Caco-2 (cell line): ENCODE results near the gene ATE1. TPM values are rescaled to one million over a fixed set of nuclear protein-coding genes. Genes with fewer than 3 reads are reported as not detected.
A peak's percentile ranks its signal among the peaks of the same experiment; 100 is the strongest.

Experiments used
- BruUV-seq: library from RNA; stranded (reverse); fragments of 400-500 nt; replicated peaks from 2 replicates; lab custom pipeline; 2021; lab: Mats Ljungman, UMichigan
- CTCF ChIA-PET: fragments of 300-600 bp; sonication (Branson Sonifier 250); formaldehyde crosslinking; loops from one replicate; lab custom pipeline; 2022; ENCODE audit warnings: antibody characterized with exemption; lab: Charles Lee
- POLR2A ChIA-PET: fragments of 300-600 bp; sonication (Branson Sonifier 250); formaldehyde crosslinking; loops from one replicate; lab custom pipeline; 2022; ENCODE audit warnings: antibody characterized with exemption; lab: Charles Lee
- DNase-seq, 2 experiments: peaks; one replicate each; pipeline versions ENCODE4 v3.0.0 to v3.0.0-alpha.2; 2020 to 2022
- H3K27me3 ChIP-seq: replicated peaks from 2 replicates; pipeline ENCODE4 v1.6.0; 2011; ENCODE audit warnings: low read length; ENCODE audit not compliant: control insufficient read depth, insufficient read depth
- H3K36me3 ChIP-seq: 2 replicates; pipeline ENCODE4 v1.5.1; 2011; ENCODE audit warnings: low read length; ENCODE audit not compliant: control insufficient read depth, insufficient read depth
- H3K4me1 ChIP-seq: fragments of 250-450 bp; sonication (Bioruptor Pico); 2 replicates; pipeline ENCODE4 v1.5.1; 2020; ENCODE audit warnings: mild to moderate bottlenecking
- H3K4me3 ChIP-seq: 2 replicates; pipeline ENCODE4 v1.5.1; 2011; ENCODE audit warnings: low read depth, mild to moderate bottlenecking, control low read depth, low read length
- H3K9me3 ChIP-seq: fragments of 250-450 bp; sonication (Bioruptor Pico); 2 replicates; pipeline ENCODE4 v1.5.1; 2020; ENCODE audit warnings: mild to moderate bottlenecking, moderate library complexity
- H3K27ac Mint-ChIP-seq: one replicate; pipeline ENCODE4 v1.8.0; 2022; ENCODE audit warnings: mixed read lengths; ENCODE audit not compliant: unreplicated experiment
- H3K27me3 Mint-ChIP-seq: one replicate; pipeline ENCODE4 v1.8.0; 2022; ENCODE audit warnings: mixed read lengths; ENCODE audit not compliant: insufficient read depth, unreplicated experiment
- H3K36me3 Mint-ChIP-seq: one replicate; pipeline ENCODE4 v1.8.0; 2022; ENCODE audit warnings: mild to moderate bottlenecking, mixed read lengths; ENCODE audit not compliant: insufficient read depth, unreplicated experiment
- H3K4me1 Mint-ChIP-seq: one replicate; pipeline ENCODE4 v1.8.0; 2022; ENCODE audit warnings: low read depth, mixed read lengths; ENCODE audit not compliant: unreplicated experiment
- H3K4me3 Mint-ChIP-seq: one replicate; pipeline ENCODE4 v1.8.0; 2022; ENCODE audit warnings: mild to moderate bottlenecking, moderate library complexity, mixed read lengths; ENCODE audit not compliant: unreplicated experiment
- H3K9me3 Mint-ChIP-seq: one replicate; pipeline ENCODE4 v1.8.0; 2022; ENCODE audit warnings: mixed read lengths; ENCODE audit not compliant: unreplicated experiment
- CTCF ChIP-seq, 2 experiments: fragments of 200-600 bp in 1 of 2; IDR thresholded peaks; 1 replicate in 1 of 2; 2 replicates in 1 of 2; pipeline versions ENCODE4 v1.5.1 to v1.8.0; 2011 to 2022; ENCODE audit warnings: antibody characterized with exemption in 1 of 2, control low read depth in 1 of 2, inconsistent platforms in 1 of 2, low read depth in 1 of 2, low read length in 1 of 2, mild to moderate bottlenecking in 1 of 2, moderate library complexity in 1 of 2; ENCODE audit not compliant: insufficient read depth in 1 of 2, severe bottlenecking in 1 of 2, unreplicated experiment in 1 of 2
- intact Hi-C: fragments of 100-400 bp; cut with micrococcal nuclease; formaldehyde crosslinking; loops from one replicate; pipeline ENCODE4 v1.10.0; 2022; ENCODE audit not compliant: unreplicated experiment
- total RNA-seq: library from RNA; stranded (reverse); gene quantifications from 2 replicates; pipeline ENCODE4 v1.2.3, GENCODE V29; 2022

Gene ATE1
- total RNA-seq, 1 experiment from 2014 or later = 75.2 TPM

GRCh38 chr10:121734589-121735045 is 193.2 kb downstream of the ATE1 start:
- Histone ChIP-seq H3K36me3 (no peaks in the 10 kb centered on the region), H3K4me3 (peak overlapping the region; percentile 34), H3K9me3 (no peaks in the 10 kb centered on the region), H3K4me1 (peaks cover 3% of the 10 kb centered on the region; the same call in 1 of the 2 replicates), H3K27me3 (no peaks in the 10 kb centered on the region)
- Mint-ChIP-seq H3K27me3 (no peaks in the 10 kb centered on the region), H3K27ac (peak overlapping the region; percentile 52), H3K9me3 (no peaks in the 10 kb centered on the region), H3K4me1 (peaks cover 36% of the 10 kb centered on the region), H3K36me3 (peaks cover 10% of the 10 kb centered on the region), H3K4me3 (peak overlapping the region; percentile 76)
- intact Hi-C loops = loop anchor here (1.0 to 10.0 kb wide), 6 partner anchors 44 to 792 kb away; no protein-coding TSS in a partner anchor
- POLR2A ChIA-PET = no interaction called here
- DNase-seq = peak in 1 of 2 experiments; percentile 57
- TF ChIP-seq CTCF (IDR thresholded peaks at IDR 0.05; ENCODE audit: insufficient read depth in 1 of 2, low read depth in 1 of 2, low read length in 1 of 2, severe bottlenecking in 1 of 2, unreplicated experiment in 1 of 2) = peak; percentile 68 to 82
- no TSS peak for BruUV-seq
- CTCF ChIA-PET = interaction anchor here (0.6 to 1.5 kb wide), 5 partner anchors 79 to 547 kb away, joined by 3 to 8 read pairs (median 5); no protein-coding TSS in a partner anchor

GRCh38 chr10:121732656-121733445 is 195.0 kb downstream of the ATE1 start:
- ChIA-PET CTCF (no interaction called here), POLR2A (no interaction called here)
- H3K4me3 ChIP-seq = no peak overlapping the region
- DNase-seq = peak in 1 of 2 experiments; percentile 19
- H3K4me1 ChIP-seq = peaks cover 3% of the 10 kb centered on the region; the same call in 1 of the 2 replicates
- peaks cover 36% of the 10 kb centered on the region for H3K4me1 Mint-ChIP-seq
- no peak for TF ChIP-seq CTCF (IDR thresholded peaks at IDR 0.05; ENCODE audit: insufficient read depth in 1 of 2, low read depth in 1 of 2, low read length in 1 of 2, severe bottlenecking in 1 of 2, unreplicated experiment in 1 of 2)
- H3K36me3 Mint-ChIP-seq = peaks cover 5% of the 10 kb centered on the region
- H3K9me3 Mint-ChIP-seq = no peaks in the 10 kb centered on the region
- no peak overlapping the region for H3K4me3 Mint-ChIP-seq
- BruUV-seq = no TSS peak
- no peaks in the 10 kb centered on the region for H3K27me3 Mint-ChIP-seq
- H3K27ac Mint-ChIP-seq = no peak overlapping the region
- no peaks in the 10 kb centered on the region for H3K36me3 ChIP-seq
- H3K27me3 ChIP-seq = no peaks in the 10 kb centered on the region
- intact Hi-C loops = loop anchor here (10.0 kb wide), 1 partner anchor 548 kb away; no protein-coding TSS in a partner anchor
- no peaks in the 10 kb centered on the region for H3K9me3 ChIP-seq

GRCh38 chr10:121732172-121732571 is 195.7 kb downstream of the ATE1 start:
- POLR2A ChIA-PET = no interaction called here
- H3K4me1 ChIP-seq = peaks cover 3% of the 10 kb centered on the region; the same call in 1 of the 2 replicates
- H3K27ac Mint-ChIP-seq = no peak overlapping the region
- no peak for TF ChIP-seq CTCF (IDR thresholded peaks at IDR 0.05; ENCODE audit: insufficient read depth in 1 of 2, low read depth in 1 of 2, low read length in 1 of 2, severe bottlenecking in 1 of 2, unreplicated experiment in 1 of 2)
- peaks cover 33% of the 10 kb centered on the region for H3K4me1 Mint-ChIP-seq
- H3K36me3 Mint-ChIP-seq = peaks cover 5% of the 10 kb centered on the region
- H3K4me3 Mint-ChIP-seq = no peak overlapping the region
- H3K27me3 Mint-ChIP-seq = no peaks in the 10 kb centered on the region
- no peak overlapping the region for H3K4me3 ChIP-seq
- H3K36me3 ChIP-seq = no peaks in the 10 kb centered on the region
- no peak for DNase-seq
- CTCF ChIA-PET = interaction anchor here (0.6 kb wide), 1 partner anchor 102 kb away, joined by 3 read pairs; no protein-coding TSS in a partner anchor
- H3K9me3 Mint-ChIP-seq = no peaks in the 10 kb centered on the region
- H3K27me3 ChIP-seq = no peaks in the 10 kb centered on the region
- no peaks in the 10 kb centered on the region for H3K9me3 ChIP-seq
- intact Hi-C loops = loop anchor here (10.0 kb wide), 1 partner anchor 547 kb away; no protein-coding TSS in a partner anchor
- BruUV-seq = no TSS peak
